BLaER1 (cell line): Measurements from ENCODE around the gene CASKIN2.
A peak's percentile ranks its signal among the peaks of the same experiment; 100 is the strongest.

ENCODE experiments used
- H3K27ac ChIP-seq: shearing (Covaris generic); formaldehyde crosslinking; 2 replicates; pipeline ENCODE4 v1.8.1; 2022
- H3K27me3 ChIP-seq: shearing (Covaris generic); formaldehyde crosslinking; 2 replicates; pipeline ENCODE4 v1.8.1; 2022
- H3K36me3 ChIP-seq: shearing (Covaris generic); formaldehyde crosslinking; 2 replicates; pipeline ENCODE4 v1.8.1; 2022
- H3K4me1 ChIP-seq: shearing (Covaris generic); formaldehyde crosslinking; 2 replicates; pipeline ENCODE4 v1.8.1; 2022
- H3K4me2 ChIP-seq: shearing (Covaris generic); formaldehyde crosslinking; 2 replicates; pipeline ENCODE4 v1.8.1; 2022
- H3K4me3 ChIP-seq: shearing (Covaris generic); formaldehyde crosslinking; 2 replicates; pipeline ENCODE4 v1.8.1; 2022
- H3K9ac ChIP-seq: shearing (Covaris generic); formaldehyde crosslinking; 2 replicates; pipeline ENCODE4 v1.8.1; 2022
- H3K9me3 ChIP-seq: shearing (Covaris generic); formaldehyde crosslinking; 2 replicates; pipeline ENCODE4 v1.8.1; 2022
- H4K20me1 ChIP-seq: shearing (Covaris generic); formaldehyde crosslinking; 2 replicates; pipeline ENCODE4 v1.8.1; 2022
- Cebpa-rat ChIP-seq: shearing (Covaris generic); IDR thresholded peaks from 2 replicates; pipeline ENCODE4 v1.8.1; 2022

CASKIN2 gene

GRCh38 chr17:75475144-75475835 lies 40.0 kb downstream of the CASKIN2 start:
- Histone ChIP-seq H3K4me2 (peak overlapping the region; percentile 64), H3K36me3 (peaks cover 86% of the 10 kb centered on the region), H3K9me3 (no peaks in the 10 kb centered on the region), H3K9ac (peak overlapping the region; percentile 63), H3K4me3 (no peak overlapping the region), H3K27me3 (no peaks in the 10 kb centered on the region), H3K4me1 (peaks cover 95% of the 10 kb centered on the region), H4K20me1 (peaks cover 19% of the 10 kb centered on the region; the same call in 1 of the 2 replicates), H3K27ac (peak overlapping the region; percentile 64)
- TF ChIP-seq Cebpa-rat = no peak

- no peak for TF ChIP-seq Cebpa-rat
- H3K36me3 ChIP-seq = peaks cover 86% of the 10 kb centered on the region
- no peaks in the 10 kb centered on the region for H3K27me3 ChIP-seq
- H4K20me1 ChIP-seq = peaks cover 19% of the 10 kb centered on the region; the same call in 1 of the 2 replicates
- H3K27ac ChIP-seq = peak overlapping the region; percentile 64
- H3K9ac ChIP-seq = peak overlapping the region; percentile 63
- no peaks in the 10 kb centered on the region for H3K9me3 ChIP-seq
- no peak overlapping the region for H3K4me3 ChIP-seq
- peak overlapping the region; percentile 64 for H3K4me2 ChIP-seq
- peaks cover 95% of the 10 kb centered on the region for H3K4me1 ChIP-seq
Measured at GRCh38 chr17:75474736-75475135, 40.6 kb downstream of the CASKIN2 start.

DNA sequence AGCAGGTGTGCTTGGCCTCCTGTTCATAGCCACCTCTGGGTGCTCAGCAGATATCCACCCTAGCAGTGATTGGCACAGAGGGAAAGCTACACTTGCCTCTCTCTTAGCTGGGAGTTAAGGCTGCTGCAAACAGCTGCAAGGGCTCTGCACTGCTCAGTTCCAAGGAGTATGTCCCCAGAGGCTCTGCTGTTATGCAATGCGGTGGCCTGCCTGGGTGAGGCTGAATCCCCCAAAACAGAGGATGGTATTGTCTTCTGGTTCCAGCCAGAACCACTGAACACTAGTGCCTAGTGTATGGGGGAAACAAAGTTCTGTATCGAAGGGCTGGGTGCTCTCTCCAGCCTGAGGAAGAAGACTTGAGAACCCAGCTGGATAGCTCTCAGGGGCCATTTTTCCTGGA lies 42.1 kb downstream of the CASKIN2 start:
- no peaks in the 10 kb centered on the region for H3K9me3 ChIP-seq
- H3K4me3 ChIP-seq = no peak overlapping the region
- peaks cover 90% of the 10 kb centered on the region for H3K4me1 ChIP-seq
- H3K36me3 ChIP-seq = peaks cover 86% of the 10 kb centered on the region
- TF ChIP-seq Cebpa-rat = peak; percentile 84
- peak overlapping the region; percentile 55 for H3K4me2 ChIP-seq
- peaks cover 24% of the 10 kb centered on the region; the same call in 1 of the 2 replicates for H4K20me1 ChIP-seq
- H3K27me3 ChIP-seq = no peaks in the 10 kb centered on the region
- H3K27ac ChIP-seq = peak overlapping the region; percentile 47; the same call in 1 of the 2 replicates
- peak overlapping the region; percentile 36; the same call in 1 of the 2 replicates for H3K9ac ChIP-seq

GRCh38 chr17:75472119-75472518 lies 43.2 kb downstream of the CASKIN2 start:
- Histone ChIP-seq H3K9me3 (no peaks in the 10 kb centered on the region), H3K27ac (peak overlapping the region; percentile 69), H4K20me1 (peaks cover 26% of the 10 kb centered on the region; the same call in 1 of the 2 replicates), H3K27me3 (no peaks in the 10 kb centered on the region), H3K4me1 (peaks cover 86% of the 10 kb centered on the region), H3K9ac (peak overlapping the region; percentile 10; the same call in 1 of the 2 replicates), H3K4me3 (no peak overlapping the region), H3K4me2 (peak overlapping the region; percentile 55), H3K36me3 (peaks cover 86% of the 10 kb centered on the region)
- TF ChIP-seq Cebpa-rat = no peak

DNA sequence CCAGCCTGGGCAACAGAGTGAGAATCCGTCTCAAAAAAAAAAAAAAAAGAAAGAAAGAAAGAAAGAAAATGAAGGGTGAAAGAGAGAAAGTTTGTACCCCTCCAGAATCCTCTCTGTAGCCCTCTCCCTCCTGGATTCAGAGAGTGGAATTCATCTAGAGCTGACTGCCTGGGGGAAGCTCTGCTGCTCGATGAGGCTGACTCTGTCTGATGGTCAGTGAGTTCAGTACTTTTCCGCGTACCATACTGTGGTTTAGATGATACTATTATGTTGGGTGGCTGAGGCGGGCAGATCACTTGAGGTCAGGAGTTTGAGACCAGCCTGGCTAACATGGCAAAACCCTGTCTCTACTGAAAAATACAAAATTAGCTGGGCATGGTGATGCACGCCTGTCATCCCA lies 44.1 kb downstream of the CASKIN2 start:
- Histone ChIP-seq H3K9me3 (peaks cover 6% of the 10 kb centered on the region), H3K27ac (0 out of 2 replicates have a peak overlapping the region, but pooled peaks have one; percentile 69), H3K4me3 (no peak overlapping the region), H3K36me3 (peaks cover 89% of the 10 kb centered on the region), H3K9ac (no peak overlapping the region; the same call in 1 of the 2 replicates), H3K27me3 (no peaks in the 10 kb centered on the region), H4K20me1 (peaks cover 26% of the 10 kb centered on the region; the same call in 1 of the 2 replicates), H3K4me1 (peaks cover 78% of the 10 kb centered on the region), H3K4me2 (peak overlapping the region; percentile 55)
- TF ChIP-seq Cebpa-rat = no peak

DNA sequence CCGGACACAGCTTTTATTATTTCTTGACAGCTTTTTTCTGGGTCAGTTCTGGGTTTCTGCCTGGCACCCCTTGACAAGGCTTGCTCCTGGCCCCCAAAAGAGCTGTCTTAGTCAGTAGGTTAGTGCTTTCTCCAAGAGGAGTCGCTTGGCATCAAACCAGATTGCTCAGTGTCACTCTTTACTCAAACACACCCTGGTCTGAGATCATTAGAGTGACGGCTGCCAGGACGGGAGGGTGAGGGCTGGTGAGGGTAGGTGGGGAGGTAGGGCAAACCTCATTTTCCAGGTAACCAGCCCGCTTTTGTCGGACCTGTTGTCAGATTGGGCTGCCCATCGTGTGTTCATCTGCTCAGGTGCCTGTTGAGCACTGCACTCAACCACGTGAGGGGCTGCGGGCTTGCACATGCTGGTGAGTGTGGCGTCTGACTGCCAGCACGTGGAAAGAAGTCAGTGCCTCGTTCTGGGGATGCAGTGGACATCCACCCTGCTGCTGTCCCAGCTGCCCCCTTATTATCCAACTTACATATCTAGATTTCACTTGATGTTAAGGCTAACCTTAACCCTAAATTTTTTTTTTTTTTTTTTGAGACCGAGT lies 46.5 kb downstream of the CASKIN2 start:
- H3K36me3 ChIP-seq = peaks cover 84% of the 10 kb centered on the region
- H3K4me2 ChIP-seq = no peak overlapping the region
- no peak overlapping the region for H3K9ac ChIP-seq

DNA sequence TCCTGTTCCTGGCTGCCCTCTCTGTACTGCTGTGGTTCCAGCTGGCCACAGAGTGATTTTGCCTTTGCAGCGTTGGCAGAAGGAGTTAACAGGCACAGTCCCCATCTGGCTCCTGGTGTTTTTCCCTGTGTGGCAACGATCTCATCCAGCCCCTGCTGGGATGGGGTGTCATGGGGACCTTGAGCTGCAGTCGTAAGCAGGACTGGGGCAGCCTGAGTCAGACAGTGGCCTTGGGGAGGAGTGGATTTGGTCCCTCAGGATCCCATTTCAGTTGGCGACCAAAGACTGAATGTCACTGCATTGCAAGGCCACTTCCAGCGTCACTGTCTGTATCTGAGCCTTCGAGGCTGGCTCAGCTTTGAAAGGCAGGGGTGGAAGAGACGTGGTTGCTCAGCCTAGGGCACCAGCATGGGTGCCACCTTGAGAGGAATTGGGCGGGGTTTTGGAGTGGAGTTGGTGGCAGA lies 47.0 kb downstream of the CASKIN2 start:
- Histone ChIP-seq H3K4me1 (peaks cover 57% of the 10 kb centered on the region), H3K4me3 (no peak overlapping the region), H3K36me3 (peaks cover 84% of the 10 kb centered on the region), H3K27ac (0 out of 2 replicates have a peak overlapping the region, but pooled peaks have one; percentile 6), H3K4me2 (no peak overlapping the region), H3K27me3 (no peaks in the 10 kb centered on the region), H3K9ac (no peak overlapping the region), H4K20me1 (0 out of 2 replicates have a peak, but pooled peaks cover 11% of the 10 kb centered on the region), H3K9me3 (peaks cover 24% of the 10 kb centered on the region)
- TF ChIP-seq Cebpa-rat = no peak

More for the DNA sequence above, 46.5 kb downstream of the CASKIN2 start:
- no peaks in the 10 kb centered on the region for H3K27me3 ChIP-seq
- peaks cover 60% of the 10 kb centered on the region for H3K4me1 ChIP-seq
- H3K27ac ChIP-seq = 0 out of 2 replicates have a peak overlapping the region, but pooled peaks have one; percentile 6
- H4K20me1 ChIP-seq = 0 out of 2 replicates have a peak, but pooled peaks cover 11% of the 10 kb centered on the region
- TF ChIP-seq Cebpa-rat = no peak
- H3K9me3 ChIP-seq = peaks cover 23% of the 10 kb centered on the region
- no peak overlapping the region for H3K4me3 ChIP-seq

- Histone ChIP-seq H4K20me1 (0 out of 2 replicates have a peak, but pooled peaks cover 7% of the 10 kb centered on the region), H3K4me2 (no peak overlapping the region), H3K4me3 (no peak overlapping the region), H3K9me3 (peaks cover 24% of the 10 kb centered on the region), H3K36me3 (peaks cover 59% of the 10 kb centered on the region), H3K27ac (no peak overlapping the region), H3K4me1 (peaks cover 47% of the 10 kb centered on the region), H3K27me3 (no peaks in the 10 kb centered on the region), H3K9ac (no peak overlapping the region)
- TF ChIP-seq Cebpa-rat = no peak
Measured at GRCh38 chr17:75465039-75465438, 50.3 kb downstream of the CASKIN2 start.

DNA sequence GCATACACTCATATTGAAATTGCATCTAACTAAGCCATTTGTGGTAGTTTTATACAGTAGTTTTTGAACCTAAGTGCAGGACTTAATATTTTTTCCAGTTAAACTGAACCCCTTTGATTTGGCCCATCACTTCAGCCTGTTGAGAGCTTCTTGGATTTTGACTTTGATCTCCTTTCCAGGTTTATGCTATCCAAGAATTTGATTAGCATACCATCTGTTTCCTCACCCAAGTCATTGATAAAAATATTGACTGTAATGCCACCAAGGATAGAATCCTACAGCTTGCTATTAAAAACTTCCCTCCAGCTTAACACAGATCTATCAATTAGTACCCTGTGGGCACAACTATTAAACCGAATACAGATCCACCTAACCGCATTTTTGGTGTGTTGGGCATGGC lies 51.7 kb downstream of the CASKIN2 start:
- Histone ChIP-seq H3K4me1 (peaks cover 53% of the 10 kb centered on the region), H3K9ac (no peak overlapping the region), H4K20me1 (0 out of 2 replicates have a peak, but pooled peaks cover 6% of the 10 kb centered on the region), H3K4me3 (no peak overlapping the region), H3K4me2 (no peak overlapping the region), H3K36me3 (peaks cover 44% of the 10 kb centered on the region), H3K9me3 (peaks cover 24% of the 10 kb centered on the region), H3K27ac (no peak overlapping the region; the same call in 1 of the 2 replicates), H3K27me3 (no peaks in the 10 kb centered on the region)
- no peak for TF ChIP-seq Cebpa-rat
